22Rv1 (cell line): Measurements from ENCODE around the gene CELF2.

ENCODE experiments used
- H3K27ac ChIP-seq: fragments of 450-650 bp; 2 replicates; pipeline ENCODE4 v1.5.1; 2017
- ZFX ChIP-seq: fragments of 450-650 bp; IDR thresholded peaks from 2 replicates; pipeline ENCODE4 v1.6.1; 2017; ENCODE audit warnings: antibody characterized with exemption, borderline replicate concordance
- TF ChIP-seq, protein P1 (sequence below): fragments of 450-650 bp; IDR thresholded peaks from 2 replicates; pipeline ENCODE4 v1.5.1; 2017; ENCODE audit warnings: mild to moderate bottlenecking

The CELF2 gene

DNA sequence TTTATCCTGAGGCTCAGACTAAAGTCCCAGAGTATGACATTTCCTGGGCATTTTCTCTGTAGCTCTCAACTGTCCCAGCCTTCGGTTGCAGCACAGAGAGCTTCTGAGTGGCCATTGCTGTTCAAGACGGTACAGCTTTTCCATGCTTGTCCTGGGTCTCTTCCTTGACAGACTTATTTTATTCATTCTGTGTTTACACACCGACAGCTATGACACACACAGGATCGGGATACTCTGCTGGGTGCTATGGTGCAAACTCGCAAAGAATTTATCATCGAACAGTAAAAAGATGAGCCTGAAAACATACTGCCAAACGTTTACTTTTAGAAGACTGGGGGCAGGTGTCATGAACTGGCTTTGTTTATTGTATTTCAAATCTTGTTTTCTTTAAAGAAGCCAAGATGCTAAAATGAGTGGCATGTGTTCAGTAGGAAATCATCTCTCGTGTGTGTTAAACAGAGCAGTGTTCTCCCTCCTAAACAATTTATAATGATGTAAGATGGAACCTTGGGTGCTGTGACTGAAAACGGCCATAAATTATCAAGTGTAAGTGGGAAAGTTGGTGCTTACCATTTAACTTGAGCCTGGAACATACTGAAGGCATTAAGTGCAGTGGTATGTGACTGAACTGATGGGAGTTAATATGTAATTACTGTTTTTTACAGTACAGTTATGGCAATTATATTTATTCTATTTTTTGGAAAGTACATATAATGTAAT lies 120.8 kb downstream of the CELF2 start:
- no peak for TF ChIP-seq ZFX
- TF ChIP-seq, protein P1, sequence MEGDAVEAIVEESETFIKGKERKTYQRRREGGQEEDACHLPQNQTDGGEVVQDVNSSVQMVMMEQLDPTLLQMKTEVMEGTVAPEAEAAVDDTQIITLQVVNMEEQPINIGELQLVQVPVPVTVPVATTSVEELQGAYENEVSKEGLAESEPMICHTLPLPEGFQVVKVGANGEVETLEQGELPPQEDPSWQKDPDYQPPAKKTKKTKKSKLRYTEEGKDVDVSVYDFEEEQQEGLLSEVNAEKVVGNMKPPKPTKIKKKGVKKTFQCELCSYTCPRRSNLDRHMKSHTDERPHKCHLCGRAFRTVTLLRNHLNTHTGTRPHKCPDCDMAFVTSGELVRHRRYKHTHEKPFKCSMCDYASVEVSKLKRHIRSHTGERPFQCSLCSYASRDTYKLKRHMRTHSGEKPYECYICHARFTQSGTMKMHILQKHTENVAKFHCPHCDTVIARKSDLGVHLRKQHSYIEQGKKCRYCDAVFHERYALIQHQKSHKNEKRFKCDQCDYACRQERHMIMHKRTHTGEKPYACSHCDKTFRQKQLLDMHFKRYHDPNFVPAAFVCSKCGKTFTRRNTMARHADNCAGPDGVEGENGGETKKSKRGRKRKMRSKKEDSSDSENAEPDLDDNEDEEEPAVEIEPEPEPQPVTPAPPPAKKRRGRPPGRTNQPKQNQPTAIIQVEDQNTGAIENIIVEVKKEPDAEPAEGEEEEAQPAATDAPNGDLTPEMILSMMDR: no peak
- H3K27ac ChIP-seq: no peak overlapping the region

DNA sequence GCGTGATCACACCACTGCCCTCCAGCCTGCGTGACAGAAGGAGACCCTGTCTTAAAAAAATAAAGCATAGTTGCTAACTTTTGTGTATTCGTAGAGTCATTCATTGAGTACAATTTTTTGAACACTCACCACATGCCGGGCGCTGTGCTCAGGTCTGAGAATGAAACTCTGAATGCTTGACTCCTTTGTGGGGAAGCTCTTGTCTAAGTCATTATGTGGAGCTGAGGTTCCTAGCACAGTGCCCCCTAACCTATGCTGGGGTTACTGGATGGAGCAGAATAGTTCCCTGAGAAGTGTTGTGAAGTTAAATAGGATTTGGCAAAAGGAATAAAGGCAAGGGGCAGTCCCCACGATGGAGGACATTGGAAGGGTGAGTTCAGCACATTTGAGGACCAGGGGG lies 123.3 kb downstream of the CELF2 start:
- H3K27ac ChIP-seq: no peak overlapping the region
- TF ChIP-seq, protein P1: no peak
- no peak for TF ChIP-seq ZFX

DNA sequence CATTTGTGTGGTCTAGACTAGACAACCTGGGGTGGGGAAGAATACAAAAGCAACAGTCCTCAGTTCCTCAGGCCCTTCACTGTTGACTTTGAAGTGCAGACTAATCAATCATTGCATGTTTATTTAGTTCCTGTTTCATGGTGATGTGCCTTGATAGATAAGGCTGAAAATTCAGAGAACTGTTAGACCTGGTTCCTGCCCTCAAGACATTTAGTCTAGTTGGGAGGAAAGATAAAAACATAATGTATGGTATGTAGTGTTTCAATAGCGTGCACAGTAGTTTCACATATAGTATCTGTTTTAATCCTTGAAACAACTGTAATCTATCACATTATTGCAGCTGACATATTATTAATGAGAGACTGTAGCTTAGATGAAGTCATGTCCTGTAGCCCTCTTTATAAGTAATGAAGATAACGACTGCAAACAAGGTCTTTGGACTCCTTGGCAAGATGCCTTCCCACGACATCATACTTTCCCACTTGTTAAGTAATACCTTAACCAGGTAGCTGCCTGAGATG lies 124.0 kb downstream of the CELF2 start:
- TF ChIP-seq ZFX: no peak
- TF ChIP-seq, protein P1: no peak
- H3K27ac ChIP-seq: no peak overlapping the region

DNA sequence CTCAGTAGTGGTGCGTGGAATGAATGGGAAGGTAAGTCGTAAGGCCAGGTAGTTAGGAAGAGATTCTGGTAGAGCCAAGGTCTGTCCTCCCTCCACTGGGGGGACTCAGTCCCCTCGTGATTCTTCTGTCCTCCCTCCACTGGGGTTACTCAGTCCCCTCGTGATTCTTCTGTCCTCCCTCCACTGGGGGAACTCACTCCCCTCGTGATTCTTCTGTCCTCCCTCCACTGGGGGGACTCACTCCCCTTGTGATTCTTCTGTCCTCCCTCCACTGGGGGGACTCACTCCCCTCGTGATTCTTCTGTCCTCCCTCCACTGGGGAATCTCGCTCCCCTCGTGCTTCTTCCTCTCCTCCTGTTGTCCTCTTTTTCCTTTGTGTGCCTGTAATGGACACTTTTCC lies 125.1 kb downstream of the CELF2 start:
- no peak for TF ChIP-seq ZFX
- no peak overlapping the region for H3K27ac ChIP-seq

DNA sequence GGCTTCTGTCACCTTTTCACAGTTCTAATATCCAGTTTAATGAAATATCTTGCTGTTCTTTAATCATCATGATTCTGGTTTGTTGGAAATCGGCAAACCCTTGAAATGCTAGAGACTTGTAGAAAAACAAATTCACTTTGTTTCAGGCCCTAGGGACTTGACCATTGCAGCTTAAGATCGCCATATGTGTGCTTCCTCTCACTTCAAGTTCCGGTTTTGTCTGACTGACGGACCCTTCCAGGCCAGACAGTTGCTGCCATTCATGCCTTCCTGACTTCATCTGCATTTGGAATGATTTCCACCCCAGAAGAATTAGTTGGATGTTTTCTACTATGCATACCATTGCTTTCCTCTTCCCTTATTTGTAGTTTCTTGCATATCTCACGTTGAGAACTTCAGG lies 125.6 kb downstream of the CELF2 start:
- TF ChIP-seq, protein P1: no peak
- TF ChIP-seq ZFX: no peak
- H3K27ac ChIP-seq: no peak overlapping the region

DNA sequence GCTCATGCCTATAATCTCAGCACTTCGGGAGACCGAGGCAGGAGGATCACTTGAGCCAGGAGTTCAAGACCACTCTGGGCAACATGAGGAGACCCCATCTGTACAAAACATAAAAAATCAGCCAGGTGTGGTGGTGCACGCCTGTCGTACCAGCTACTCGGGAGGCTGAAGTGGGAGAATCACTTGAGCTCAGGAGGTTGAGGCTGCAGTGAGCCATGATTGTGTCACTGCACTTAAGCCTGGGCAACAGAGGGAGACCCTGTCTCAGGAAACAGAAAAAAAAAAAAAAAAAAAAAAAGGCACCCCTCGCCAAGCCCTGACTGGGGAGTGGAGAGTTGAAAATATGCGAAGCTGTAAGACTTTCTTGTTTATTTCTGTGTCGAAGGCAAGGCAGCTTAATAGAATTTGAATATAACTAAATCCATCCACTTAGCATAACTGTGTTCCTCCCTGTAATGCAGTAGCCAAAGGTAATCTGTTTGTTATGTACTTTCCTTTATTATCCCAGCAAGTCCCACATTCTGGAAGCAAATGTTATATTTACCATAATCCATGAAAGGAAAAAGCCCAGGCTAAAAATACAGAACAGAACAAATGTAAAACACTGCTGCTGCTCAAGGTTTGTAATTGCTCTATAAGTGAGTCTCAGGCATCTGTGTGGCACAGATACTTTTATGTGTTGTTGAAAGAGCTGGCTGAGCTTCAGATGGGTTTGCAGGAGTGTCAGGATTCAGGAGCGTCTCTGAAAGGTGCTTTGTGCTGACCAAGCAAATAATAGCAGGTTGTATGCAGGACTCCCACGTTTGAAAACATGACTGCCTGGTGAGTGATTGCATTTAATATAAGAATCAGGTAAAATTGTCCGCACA lies 127.2 kb downstream of the CELF2 start:
- no peak overlapping the region for H3K27ac ChIP-seq

DNA sequence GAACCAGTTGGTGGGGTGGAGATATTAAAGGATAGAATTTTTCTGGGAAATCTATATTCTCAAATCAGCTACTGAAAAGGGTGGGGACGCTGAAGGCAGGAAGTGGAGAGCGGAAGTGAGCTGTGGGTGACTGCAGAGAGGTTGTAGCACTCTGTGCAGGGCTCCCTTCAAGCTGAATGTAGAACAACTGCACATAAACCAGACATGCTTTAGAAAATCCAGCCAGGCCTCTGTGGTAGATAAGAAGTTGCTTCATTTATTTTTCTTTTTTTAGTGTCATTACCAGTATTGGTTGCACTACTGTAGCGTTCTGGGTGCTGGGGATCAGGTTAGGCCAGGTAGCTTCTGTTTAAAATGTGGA lies 127.8 kb downstream of the CELF2 start:
- H3K27ac ChIP-seq: no peak overlapping the region
- TF ChIP-seq, protein P1: no peak
- TF ChIP-seq ZFX: no peak

More for the DNA sequence above, 127.2 kb downstream of the CELF2 start:
- TF ChIP-seq, protein P1: no peak
- no peak for TF ChIP-seq ZFX
